ENCODE data around the gene AIF1.
A peak's percentile ranks its signal among the peaks of the same experiment; 100 is the strongest.

The AIF1 gene

GRCh38 chr6:31614684-31615578, at the start of gene AIF1:
TSS of gene AIF1 (plus strand) at chr6:31615234. CDS start at chr6:31615330, 96 bp downstream.
- TF ChIP-seq GATA2 (IDR thresholded peaks at IDR 0.05; ENCODE audit: low read depth, low read length): no peak
- no peak for TF ChIP-seq GATA3 (IDR thresholded peaks at IDR 0.05; ENCODE audit: low read depth, low read length)

GRCh38 chr6:31567531-31568370, 47.3 kb upstream of the AIF1 start:
- no peak for TF ChIP-seq GATA2 (IDR thresholded peaks at IDR 0.05; ENCODE audit: low read depth, low read length)
- no peak for TF ChIP-seq GATA3 (IDR thresholded peaks at IDR 0.05; ENCODE audit: low read depth, low read length)

DNA sequence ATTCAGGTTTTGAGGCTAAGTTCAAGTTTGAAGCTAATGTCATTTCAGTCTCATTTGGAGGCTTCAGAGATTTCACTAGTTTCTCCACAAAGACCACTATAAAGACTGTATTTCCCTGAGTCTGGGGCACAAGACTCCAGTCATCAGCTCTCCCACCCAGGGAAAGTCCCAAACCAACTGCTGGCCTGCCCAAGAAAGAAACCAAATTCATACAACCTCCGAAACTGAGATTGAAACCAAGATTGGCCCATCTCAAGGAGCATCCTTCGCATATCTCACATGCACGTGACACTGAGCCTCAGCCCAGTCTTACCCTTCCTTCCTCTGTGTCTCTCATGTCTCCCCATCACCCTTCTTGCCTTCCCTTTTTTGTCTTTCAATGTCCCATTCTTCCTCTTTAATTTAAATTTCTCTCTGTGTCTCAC, 46.5 kb upstream of the AIF1 start:
- TF ChIP-seq GATA3 (IDR thresholded peaks at IDR 0.05; ENCODE audit: low read depth, low read length) (no peak), GATA2 (IDR thresholded peaks at IDR 0.05; ENCODE audit: low read depth, low read length) (no peak)

- TF ChIP-seq GATA2 (IDR thresholded peaks at IDR 0.05; ENCODE audit: low read depth, low read length) (no peak), GATA3 (IDR thresholded peaks at IDR 0.05; ENCODE audit: low read depth, low read length) (no peak)
Observed at GRCh38 chr6:31569861-31570536, 45.0 kb upstream of the AIF1 start.

- TF ChIP-seq GATA3 (IDR thresholded peaks at IDR 0.05; ENCODE audit: low read depth, low read length): no peak
- no peak for TF ChIP-seq GATA2 (IDR thresholded peaks at IDR 0.05; ENCODE audit: low read depth, low read length)
Observed at GRCh38 chr6:31572041-31572911, 42.8 kb upstream of the AIF1 start, which contains the start of gene LTA. TSS of gene LTA (plus strand) at chr6:31572289. CDS start at chr6:31572743, 454 bp downstream.

DNA sequence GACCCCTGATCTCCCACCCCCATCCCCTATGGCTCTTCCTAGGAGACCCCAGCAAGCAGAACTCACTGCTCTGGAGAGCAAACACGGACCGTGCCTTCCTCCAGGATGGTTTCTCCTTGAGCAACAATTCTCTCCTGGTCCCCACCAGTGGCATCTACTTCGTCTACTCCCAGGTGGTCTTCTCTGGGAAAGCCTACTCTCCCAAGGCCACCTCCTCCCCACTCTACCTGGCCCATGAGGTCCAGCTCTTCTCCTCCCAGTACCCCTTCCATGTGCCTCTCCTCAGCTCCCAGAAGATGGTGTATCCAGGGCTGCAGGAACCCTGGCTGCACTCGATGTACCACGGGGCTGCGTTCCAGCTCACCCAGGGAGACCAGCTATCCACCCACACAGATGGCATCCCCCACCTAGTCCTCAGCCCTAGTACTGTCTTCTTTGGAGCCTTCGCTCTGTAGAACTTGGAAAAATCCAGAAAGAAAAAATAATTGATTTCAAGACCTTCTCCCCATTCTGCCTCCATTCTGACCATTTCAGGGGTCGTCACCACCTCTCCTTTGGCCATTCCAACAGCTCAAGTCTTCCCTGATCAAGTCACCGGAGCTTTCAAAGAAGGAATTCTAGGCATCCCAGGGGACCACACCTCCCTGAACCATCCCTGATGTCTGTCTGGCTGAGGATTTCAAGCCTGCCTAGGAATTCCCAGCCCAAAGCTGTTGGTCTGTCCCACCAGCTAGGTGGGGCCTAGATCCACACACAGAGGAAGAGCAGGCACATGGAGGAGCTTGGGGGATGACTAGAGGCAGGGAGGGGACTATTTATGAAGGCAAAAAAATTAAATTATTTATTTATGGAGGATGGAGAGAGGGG, 41.6 kb upstream of the AIF1 start:
- TF ChIP-seq GATA2 (IDR thresholded peaks at IDR 0.05; ENCODE audit: low read depth, low read length) (no peak), GATA3 (IDR thresholded peaks at IDR 0.05; ENCODE audit: low read depth, low read length) (no peak)

DNA sequence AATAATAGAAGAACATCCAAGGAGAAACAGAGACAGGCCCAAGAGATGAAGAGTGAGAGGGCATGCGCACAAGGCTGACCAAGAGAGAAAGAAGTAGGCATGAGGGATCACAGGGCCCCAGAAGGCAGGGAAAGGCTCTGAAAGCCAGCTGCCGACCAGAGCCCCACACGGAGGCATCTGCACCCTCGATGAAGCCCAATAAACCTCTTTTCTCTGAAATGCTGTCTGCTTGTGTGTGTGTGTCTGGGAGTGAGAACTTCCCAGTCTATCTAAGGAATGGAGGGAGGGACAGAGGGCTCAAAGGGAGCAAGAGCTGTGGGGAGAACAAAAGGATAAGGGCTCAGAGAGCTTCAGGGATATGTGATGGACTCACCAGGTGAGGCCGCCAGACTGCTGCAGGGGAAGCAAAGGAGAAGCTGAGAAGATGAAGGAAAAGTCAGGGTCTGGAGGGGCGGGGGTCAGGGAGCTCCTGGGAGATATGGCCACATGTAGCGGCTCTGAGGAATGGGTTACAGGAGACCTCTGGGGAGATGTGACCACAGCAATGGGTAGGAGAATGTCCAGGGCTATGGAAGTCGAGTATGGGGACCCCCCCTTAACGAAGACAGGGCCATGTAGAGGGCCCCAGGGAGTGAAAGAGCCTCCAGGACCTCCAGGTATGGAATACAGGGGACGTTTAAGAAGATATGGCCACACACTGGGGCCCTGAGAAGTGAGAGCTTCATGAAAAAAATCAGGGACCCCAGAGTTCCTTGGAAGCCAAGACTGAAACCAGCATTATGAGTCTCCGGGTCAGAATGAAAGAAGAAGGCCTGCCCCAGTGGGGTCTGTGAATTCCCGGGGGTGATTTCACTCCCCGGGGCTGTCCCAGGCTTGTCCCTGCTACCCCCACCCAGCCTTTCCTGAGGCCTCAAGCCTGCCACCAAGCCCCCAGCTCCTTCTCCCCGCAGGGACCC, 40.6 kb upstream of the AIF1 start:
- TF ChIP-seq GATA3 (IDR thresholded peaks at IDR 0.05; ENCODE audit: low read depth, low read length) (no peak), GATA2 (IDR thresholded peaks at IDR 0.05; ENCODE audit: low read depth, low read length) (no peak)

- TF ChIP-seq GATA3 (IDR thresholded peaks at IDR 0.05; ENCODE audit: low read depth, low read length) (no peak), GATA2 (IDR thresholded peaks at IDR 0.05; ENCODE audit: low read depth, low read length) (no peak)
Observed at GRCh38 chr6:31575335-31575901, 39.6 kb upstream of the AIF1 start, which contains the start of gene TNF. TSS of gene TNF (plus strand) at chr6:31575565. CDS start at chr6:31575742, 177 bp downstream.

DNA sequence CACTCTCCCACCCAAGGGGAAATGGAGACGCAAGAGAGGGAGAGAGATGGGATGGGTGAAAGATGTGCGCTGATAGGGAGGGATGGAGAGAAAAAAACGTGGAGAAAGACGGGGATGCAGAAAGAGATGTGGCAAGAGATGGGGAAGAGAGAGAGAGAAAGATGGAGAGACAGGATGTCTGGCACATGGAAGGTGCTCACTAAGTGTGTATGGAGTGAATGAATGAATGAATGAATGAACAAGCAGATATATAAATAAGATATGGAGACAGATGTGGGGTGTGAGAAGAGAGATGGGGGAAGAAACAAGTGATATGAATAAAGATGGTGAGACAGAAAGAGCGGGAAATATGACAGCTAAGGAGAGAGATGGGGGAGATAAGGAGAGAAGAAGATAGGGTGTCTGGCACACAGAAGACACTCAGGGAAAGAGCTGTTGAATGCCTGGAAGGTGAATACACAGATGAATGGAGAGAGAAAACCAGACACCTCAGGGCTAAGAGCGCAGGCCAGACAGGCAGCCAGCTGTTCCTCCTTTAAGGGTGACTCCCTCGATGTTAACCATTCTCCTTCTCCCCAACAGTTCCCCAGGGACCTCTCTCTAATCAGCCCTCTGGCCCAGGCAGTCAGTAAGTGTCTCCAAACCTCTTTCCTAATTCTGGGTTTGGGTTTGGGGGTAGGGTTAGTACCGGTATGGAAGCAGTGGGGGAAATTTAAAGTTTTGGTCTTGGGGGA, 38.9 kb upstream of the AIF1 start:
- TF ChIP-seq GATA2 (IDR thresholded peaks at IDR 0.05; ENCODE audit: low read depth, low read length) (peak; percentile 52; the same call in 1 of the 2 replicates), GATA3 (IDR thresholded peaks at IDR 0.05; ENCODE audit: low read depth, low read length) (no peak; the same call in 1 of the 2 replicates)

All from SH-SY5Y (cell line).